Measurements from ENCODE around the gene GJA10.
A peak's percentile ranks its signal among the peaks of the same experiment; 100 is the strongest.

Gene GJA10

DNA sequence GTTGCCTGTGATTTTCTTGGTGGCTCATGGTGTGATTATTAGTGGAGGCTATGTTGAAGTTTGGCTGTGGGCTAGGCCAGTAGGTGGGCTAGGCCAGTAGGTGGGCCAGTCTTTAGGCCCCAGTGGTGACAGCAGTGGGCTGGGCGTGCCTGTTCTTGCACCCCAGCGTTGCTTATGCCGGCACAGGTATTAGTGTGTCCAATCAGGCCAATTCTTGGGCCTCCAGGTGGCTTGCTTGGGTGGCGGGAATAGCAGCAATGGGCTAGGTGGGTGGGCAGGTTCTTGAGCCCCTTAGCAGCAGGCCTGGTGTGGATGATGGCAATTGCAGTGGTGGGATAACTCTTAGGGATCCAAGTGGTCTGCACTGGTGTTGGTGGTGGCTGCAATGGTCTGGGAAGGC lies 22.9 kb downstream of the GJA10 start:
- DNase-seq (ENCODE audit: low read depth in 1 of 2, low spot score in 1 of 2), result no peak

DNA sequence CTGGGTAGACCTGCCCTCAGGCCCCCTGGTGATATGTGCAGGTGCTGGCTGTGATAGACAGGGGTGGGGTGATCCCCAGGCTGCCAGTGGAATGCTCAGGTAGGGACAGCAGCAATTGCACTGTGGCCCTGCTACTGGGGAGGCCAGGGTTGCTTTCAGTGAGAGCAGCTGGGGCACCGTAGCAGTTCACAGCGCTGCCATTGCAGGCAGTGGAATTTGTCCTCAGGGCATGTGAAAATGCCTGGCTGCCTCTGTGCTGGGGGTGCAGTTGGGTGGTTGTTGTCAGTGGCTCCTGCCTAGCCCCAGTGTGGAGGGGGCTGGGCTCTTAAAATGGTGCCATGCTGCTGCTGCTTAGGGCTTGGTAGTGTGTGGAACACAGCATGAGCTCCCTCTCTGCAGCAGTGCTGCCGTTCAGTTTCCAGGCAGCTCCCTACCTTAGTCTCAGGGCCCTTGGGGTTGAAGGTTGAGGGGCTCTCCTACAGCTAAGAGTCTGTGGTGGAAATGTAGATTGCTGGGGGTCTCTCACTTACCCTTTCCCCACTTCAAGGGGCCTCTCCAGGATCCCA lies 23.6 kb downstream of the GJA10 start:
- DNase-seq (ENCODE audit: low read depth in 1 of 2, low spot score in 1 of 2), result no peak

DNA sequence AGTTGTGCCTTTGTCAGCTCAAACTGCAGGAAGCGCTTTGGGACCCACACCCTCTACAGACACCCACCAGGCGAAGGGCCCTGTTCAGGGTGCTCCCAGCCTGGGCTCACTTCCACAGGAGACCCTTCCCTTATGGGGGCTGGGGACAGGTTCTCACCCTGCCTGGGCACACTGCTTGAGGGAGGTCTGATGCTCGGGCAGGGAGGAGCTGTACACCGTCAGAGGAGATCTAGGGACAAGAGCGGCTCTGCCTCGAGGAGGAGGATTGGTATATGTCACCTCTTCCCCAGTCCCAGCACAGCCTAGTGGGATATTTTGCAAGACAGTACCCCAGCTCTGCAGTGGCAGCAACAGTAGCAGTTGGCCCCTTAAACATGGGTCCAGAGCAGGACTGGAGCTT lies 26.9 kb downstream of the GJA10 start:
- DNase-seq (ENCODE audit: low read depth in 1 of 2, low spot score in 1 of 2), result no peak

DNA sequence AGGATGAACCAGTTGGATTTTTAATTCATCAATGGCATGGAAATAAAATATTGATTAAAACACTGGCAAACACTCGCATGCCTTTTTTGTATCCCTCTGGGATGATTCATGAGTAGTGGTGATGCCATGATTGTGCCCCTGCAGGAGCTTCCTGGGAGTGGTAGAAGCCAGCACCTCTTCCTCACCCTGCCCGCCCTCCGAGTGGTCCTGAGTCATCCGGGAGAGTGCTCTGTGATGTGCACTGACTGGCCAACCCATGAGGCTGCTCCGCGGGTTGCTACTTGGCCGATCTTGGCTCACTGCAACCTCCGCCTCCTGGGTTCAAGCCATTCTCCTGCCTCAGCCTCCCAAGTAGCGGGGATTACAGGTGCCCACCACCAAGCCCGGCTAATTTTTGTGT lies 27.4 kb downstream of the GJA10 start:
- no peak for DNase-seq (ENCODE audit: low read depth in 1 of 2, low spot score in 1 of 2)

DNA sequence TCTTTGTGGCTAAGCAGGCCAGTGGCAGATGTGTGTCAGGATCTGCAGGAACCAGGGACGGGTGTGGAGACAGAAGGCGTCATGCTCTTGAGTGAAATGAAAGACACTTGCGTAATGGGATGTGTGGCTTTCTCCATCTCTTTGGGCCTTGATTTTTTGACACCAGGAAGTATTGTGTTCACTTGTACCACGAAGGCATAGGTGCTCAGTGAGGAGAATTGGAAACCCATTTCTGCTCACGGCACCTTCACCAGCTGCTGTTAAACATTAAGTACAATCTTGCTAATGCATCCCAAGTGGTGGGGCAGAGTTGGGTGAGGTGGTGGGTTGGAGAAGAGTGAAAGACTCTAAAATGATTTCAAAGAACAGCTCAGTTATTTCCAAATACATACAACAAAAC lies 30.0 kb downstream of the GJA10 start:
- DNase-seq (ENCODE audit: low read depth in 1 of 2, low spot score in 1 of 2), result no peak

DNA sequence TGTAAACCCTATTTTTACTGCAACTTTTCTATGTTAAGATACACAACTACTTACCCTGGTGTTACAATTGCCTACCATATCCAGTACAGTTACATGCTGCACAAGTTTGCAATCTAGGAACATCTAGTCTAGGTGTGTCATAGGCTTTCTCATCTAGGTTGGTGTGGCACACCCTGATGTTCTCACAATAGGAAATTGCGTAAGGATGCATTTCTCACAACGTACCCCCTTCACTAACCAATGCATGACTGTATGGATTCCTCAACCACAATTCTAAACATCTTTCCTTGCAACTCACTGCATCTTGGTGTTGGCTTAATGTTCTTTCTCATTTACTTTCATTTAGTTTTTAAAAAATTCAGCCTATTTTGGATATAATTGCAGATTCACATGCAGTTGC lies 31.6 kb downstream of the GJA10 start:
- DNase-seq (ENCODE audit: low read depth in 1 of 2, low spot score in 1 of 2), result no peak

DNA sequence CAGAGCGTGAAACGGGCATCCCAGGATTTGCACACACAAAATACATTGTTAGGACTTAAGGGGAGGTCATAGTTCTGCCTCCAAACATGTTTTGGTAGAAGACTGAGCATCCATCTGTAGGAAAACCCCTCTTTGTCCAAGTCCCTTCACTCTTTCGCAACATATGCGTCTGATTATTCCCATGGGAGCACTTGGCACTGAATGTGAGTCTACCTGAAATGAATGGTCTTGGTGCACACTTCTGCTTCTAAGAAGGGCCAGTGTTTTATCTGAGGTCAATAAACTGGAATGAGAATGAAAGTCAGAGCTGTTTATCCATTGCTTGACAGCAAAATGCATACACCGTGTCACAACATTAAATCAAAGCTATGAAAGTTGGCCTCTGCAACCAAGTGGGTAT lies 33.0 kb downstream of the GJA10 start:
- DNase-seq (ENCODE audit: low read depth in 1 of 2, low spot score in 1 of 2), result no peak

DNA sequence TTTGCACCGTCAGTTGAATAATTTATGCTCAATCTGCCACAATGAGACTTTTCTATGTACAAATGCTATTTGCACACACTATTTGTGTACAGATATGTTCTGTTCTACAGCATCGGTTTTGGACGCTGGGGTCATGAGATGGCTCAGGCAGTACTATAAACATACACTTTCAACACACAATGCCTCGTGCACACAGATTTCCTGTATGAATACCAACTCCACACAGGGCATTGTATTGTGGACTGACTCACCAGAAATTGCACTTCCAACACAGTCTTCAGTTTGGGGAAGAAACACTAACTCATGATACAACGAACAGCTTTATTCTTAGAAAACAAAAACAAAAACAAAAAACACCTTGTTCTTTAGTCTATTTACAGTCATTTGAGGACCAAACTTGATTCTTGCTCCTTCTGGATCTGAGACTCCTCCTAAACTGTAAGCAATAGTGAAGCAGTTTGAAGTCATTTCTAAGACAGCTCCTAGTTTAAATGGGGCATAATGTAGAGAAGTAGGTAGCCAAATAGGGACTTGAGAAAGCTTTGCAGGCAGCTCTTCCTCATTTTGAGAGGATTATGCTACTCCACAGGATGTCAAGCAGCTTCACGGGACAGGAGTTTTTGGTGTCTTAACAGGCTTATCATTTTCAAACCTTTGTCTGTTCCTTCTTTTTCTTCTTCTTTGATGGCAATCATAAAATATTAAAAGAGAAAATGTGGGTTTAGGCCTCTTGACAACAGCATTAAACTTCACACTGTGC lies 33.7 kb downstream of the GJA10 start:
- DNase-seq (ENCODE audit: low read depth in 1 of 2, low spot score in 1 of 2), result no peak

DNA sequence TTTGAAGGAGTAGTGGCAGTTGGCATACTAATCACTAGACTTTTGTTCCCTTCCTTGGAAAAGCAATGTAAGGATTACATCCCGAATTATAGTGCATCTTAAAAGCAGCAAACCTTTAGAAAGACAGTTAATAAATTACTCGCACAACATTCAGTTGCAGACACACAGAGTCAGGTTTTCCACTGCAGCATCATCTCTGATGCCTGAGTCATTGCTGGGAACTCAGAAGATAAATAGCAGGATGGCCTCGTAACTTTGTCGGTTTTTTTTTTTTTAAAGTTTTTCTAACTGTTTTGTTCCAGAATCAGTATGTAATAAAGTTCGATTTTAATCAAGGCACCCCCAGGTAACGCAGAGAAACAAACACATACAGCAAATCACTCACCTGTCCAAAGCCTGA lies 34.3 kb downstream of the GJA10 start:
- no peak for DNase-seq (ENCODE audit: low read depth in 1 of 2, low spot score in 1 of 2)

DNA sequence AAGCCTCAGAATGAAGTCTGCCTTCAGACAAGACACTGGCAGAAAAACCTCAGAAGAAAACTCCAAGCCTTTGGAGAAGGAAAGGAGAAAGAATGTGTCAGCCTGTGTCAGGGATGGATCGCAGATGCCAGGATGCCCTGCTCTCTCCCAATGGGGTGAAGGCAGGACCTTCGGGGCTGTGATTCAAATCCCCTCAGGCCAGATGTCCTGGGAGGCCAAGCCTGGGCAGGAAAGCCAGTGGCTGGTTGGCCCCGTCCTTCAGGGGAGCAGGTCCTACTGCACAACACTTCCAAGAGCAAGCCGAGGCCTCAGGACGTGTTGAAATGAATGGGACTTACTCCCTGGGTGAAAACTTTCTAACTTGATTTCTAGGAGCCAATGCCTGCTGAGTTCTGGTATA lies 36.5 kb downstream of the GJA10 start:
- no peak for DNase-seq (ENCODE audit: low read depth in 1 of 2, low spot score in 1 of 2)

DNA sequence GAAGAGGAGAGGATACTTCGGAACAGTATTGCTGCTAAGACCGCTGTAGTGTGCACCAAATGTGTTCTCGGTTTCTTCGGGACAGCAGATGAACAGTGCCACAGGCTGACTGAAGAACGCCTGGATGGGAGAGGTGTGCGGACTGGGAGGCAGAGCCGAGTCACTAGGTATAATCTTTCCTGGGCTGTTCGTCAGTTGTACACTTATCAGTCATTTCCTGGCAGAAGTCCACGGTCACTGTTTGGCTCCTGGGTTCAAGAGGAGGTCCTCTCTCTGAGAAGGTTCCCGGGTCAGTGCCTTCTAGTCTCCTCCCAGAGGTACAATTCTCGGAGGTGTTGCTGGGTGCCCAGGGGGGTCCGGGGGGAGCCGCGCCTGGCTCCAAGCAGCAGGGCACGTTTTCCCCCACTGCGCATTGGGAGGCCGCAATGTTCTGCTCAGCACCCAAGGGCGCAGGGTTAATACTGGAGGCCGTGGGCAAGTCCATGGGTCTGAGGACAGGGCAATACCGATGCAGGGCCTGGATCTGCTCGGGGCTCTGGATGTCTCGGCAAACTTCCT lies 38.1 kb downstream of the GJA10 start:
- no peak for DNase-seq (ENCODE audit: low read depth in 1 of 2, low spot score in 1 of 2)

DNA sequence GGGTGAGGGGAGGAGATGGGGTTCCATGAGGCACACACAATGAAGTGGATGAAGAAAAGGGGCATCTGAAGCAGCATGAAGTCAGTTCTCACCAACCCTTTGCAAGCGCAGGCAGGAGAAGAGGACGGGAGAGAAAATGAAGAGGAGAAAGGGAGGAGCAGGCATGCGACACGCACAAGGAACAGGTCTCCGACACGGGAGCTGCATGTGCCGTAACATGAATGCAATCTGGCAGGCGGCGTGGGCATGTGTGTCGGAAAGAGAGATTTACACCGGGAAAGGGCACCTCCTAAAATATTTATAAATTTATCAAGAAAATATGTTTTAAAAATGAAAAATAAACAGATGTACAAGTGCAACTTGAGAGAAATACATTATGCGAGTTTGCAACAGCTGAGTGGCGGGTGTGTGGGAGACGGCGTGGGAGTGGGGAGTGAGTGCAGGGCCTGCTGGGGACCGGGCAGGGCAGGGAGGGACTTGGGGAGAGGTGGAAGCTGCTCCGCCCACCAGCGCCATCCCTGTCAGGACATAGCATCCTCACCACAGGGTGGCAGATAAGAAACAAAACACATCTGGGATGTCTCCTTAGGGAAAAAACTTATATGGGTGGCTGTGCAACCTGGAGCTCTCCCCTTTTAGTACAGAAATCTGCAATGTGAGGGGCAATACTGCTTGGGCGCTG lies 40.6 kb downstream of the GJA10 start:
- no peak for DNase-seq (ENCODE audit: low read depth in 1 of 2, low spot score in 1 of 2)

DNA sequence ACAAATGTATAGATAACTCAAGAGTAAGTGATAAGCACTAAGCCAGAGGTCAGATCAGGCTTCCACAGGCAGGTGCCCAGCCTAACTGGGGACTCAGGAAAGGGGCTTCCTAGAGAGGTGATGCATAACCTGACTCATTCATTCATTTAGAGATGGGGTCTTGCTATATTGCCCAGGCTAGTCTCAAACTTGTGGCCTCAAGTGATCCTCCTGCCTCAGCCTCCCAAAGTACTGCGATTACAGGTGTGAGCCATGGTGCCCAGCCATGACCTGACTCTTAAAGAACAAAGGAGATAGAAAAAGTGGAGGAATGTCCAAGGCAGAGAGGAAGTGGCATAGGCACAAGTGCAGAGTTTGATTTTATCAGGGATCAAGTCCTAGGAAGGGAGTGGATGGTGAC lies 41.9 kb downstream of the GJA10 start:
- DNase-seq (ENCODE audit: low read depth in 1 of 2, low spot score in 1 of 2), result no peak

DNA sequence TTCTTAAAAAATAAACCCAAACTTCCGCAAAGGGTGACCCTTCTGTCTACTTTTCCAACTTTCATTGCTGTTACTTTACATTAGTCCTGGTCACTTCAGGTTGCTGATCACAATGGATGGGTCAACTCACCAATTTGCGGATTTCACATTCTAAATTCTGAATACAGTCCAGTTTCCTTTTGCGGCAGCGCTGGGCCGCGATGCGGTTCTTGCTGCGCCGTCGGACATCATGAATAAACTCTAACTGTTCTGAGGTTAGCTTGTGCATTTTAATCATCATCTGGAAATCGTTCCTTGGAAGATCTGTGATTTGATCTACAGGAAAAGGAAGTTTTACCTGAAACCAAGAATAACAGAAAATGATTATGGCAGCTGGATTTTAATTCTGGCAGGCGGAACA lies 43.7 kb downstream of the GJA10 start:
- no peak for DNase-seq (ENCODE audit: low read depth in 1 of 2, low spot score in 1 of 2)

DNA sequence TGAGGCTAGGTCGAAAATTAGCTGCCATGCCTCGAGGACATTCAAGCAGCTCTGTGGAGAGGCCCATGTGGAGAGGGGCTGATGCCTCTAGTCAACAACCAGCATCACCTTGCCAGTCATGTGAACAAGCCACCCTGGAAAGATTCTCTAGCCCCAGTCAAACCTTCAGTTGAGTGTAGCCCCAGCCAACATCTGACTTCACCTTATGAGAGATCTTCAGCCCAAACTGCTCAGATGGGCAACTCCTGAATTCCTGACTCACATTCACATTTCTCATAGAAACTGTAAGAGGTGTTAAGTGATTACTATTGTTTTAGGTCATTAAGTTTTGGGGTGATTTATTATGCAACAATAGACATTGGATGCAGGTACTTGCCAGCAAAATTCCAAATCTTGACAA lies 44.9 kb downstream of the GJA10 start:
- no peak for DNase-seq (ENCODE audit: low read depth in 1 of 2, low spot score in 1 of 2)

DNA sequence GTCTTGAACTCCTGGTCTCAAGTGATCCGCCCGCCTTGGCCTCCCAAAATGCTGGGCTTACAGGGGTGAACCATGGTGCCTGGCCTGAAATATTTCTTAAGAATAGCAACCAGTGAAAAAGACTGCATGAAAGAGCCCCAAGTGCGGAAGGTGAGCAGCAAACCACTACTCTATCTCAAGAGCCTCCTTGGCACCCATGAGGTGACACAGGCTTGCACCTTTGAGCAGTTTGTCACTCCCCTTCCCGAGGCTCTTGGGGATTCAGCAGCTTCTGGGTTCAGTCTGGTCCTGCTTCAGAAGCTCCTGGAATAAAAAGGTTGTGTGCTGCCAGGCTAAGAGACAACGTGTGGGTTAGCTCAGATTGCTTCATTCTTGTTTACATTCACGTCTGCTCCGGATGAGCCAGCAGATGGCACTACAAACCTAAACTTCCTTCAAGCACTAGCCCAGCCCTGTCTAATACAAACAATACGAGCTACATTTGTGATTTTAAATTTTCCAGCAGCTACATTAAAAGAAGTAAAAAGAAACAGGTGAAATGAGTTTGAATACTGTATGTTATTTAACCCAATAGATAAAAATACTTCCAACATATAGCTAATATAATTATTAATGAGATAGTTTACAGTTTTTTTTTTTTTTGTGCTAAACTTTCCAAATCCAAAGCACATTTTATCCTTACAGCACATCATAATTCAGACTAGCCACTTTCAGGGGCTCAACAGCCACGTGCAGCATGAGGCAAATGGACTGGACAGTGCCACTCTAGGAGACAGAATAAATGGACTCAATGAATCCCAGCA lies 46.2 kb downstream of the GJA10 start:
- DNase-seq (ENCODE audit: low read depth in 1 of 2, low spot score in 1 of 2), result peak; percentile 27 to 35

DNA sequence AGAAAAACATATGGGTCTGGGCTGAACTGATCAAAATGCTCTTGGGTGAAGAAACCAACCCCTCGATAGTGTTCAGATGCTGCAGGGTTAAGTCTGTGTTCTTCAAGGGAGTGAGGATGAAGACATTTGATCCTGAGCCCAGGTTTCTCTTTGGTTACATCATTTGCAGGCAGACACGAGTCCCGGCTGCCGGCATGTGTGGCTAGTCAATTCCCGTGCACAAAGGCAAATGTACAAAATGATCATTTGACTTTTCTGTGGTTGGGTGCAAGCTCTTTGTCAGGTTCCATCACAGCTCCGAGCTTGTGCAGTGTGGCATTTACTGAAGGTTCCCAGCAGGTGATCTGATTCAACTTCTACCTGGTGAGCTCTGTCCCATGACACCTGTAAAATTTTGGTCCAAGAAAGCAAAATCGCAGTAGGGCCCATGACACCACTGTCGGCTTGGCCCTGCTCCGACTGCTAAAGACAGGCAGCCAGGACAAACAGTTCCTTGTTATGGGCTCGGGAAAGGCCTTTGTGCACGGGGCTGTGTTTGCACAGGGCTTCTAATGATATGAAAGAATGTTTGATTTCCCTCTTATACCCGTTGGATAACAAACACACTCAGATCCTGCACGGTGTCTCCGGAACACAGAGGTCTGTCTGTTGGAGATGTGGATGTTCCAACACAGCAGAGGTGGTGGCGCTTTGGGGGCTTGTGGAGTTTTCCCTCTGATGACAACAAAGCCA lies 46.9 kb downstream of the GJA10 start:
- DNase-seq (ENCODE audit: low read depth in 1 of 2, low spot score in 1 of 2), result no peak

DNA sequence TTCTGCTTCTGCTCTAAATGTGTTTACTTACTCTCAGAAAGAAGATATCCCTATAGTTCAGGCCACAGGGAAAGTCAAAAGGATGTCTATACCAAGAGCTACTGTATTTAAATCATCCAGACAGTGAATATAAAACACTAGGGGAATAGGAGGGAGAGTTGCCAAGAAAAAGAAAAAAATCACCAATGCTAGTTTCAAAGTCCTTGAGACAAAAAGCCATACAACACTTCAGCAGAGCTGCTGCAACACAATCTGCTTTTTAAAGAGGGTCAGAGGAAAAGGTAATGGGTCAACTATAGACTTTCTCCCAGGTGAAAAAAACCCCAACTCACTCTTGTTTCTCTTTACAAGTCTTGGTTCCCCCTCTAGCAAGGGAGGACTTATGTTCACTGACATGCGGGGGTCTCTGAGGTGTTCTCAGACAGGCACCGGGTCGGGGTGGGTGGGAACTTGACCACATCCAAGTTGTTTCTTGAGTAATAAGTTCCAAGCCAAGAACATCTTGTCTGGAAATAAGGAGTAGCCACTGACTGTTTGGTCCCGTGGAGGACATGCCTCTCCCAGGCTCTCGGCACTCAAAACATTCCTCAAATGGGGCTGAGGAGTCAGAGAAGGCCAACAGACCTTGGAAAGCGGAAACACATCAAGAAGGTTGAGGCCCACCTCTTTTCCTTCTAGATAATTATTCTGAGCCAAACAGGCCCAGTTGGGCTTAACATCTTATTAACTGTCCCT lies 47.7 kb downstream of the GJA10 start:
- DNase-seq (ENCODE audit: low read depth in 1 of 2, low spot score in 1 of 2), result no peak

DNA sequence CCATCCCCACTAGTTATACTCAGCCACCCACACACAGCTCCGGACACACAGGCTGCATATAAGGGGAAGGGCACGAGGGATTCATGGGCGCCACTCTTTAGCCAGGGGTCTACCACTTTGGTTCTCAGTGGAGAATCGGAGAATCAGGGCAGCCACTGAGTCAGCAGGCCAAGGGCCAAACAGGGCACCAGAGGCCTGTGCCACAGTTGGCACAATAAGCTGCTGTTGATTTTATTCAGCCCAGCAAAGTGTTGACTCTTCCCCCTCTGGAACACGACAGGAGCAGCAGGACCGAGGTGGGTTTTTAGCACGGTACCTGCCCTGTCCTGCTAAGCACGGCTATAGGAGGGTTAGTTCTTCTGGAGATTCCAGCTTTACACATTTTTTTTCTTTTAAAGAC lies 48.3 kb downstream of the GJA10 start:
- no peak for DNase-seq (ENCODE audit: low read depth in 1 of 2, low spot score in 1 of 2)

DNA sequence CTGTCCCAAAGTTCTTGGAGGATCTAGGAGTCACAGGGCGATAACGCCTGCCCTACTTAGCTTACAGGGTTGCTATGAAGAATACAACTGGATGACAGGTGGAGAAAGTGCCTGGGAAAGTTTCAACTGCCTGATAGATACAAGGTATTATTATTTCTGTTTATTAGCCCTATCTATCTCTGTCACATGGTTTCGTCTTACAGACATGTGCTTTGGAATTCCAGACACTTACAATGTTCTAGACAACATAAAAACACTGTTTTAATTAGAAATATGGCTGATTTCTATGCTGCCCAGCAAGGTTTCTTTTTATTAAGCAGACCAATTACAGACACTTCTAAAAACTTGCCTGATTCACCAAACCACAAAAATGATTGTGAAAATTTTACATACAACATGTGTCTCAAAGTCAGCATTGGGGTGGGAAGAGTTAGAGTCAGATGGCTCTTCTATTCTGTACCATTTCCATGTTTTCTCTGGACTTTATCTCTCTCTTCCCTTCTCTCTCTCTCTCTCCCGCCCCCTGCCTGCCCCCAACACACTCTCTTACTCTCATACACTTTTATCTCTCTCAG lies 50.0 kb downstream of the GJA10 start:
- no peak for DNase-seq (ENCODE audit: low read depth in 1 of 2, low spot score in 1 of 2)

All from activated T-helper 1 cell treated with anti-CD3 and anti-CD28 coated beads, Interleukin-2, amount 50 U/mL, for 16 hours (primary cell).